Measurements from ENCODE around the gene CXCR4. TPM values are rescaled to one million over a fixed set of nuclear protein-coding genes. Genes with fewer than 3 reads are reported as not detected.

CXCR4 gene
- total and polyA plus RNA-seq, 2 experiments from 2014 or later, result 2.1 TPM

DNA sequence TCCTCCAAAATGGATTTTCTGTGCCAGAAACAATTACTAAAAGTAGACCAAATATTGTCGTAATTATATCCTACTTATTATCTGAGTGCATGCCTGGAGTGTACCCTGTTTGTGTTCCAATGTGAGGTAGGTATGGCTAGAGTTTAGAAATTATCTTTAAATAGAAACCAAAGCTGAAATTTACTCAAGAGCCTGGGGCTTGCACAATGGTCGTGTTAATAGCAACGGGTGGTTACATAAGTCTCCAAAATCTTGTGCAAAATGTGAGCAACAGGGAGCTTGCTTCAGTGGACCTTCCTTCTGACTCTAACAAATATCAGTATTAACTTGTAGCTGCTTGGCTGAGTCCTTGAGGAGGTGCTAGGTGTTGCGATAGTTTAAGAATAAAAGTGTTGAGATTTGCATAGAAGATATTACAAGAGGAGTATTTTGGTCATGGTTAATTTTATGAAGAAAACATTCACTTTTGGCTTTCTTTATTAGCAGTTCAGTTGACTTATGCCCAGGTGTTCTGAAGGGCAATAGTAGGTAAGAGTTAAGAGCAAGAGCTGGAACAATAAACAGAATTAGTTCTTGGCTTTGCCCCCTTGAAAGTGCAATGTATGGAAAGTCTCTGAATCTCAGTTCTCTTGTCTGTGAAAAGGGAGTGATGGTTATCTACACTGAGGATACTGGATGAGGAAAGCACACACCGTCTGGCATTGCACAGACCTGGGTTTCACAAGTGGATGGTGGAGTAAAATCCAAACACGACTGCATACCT, 4.6 kb downstream of the CXCR4 start:
- Mint-ChIP-seq H3K27ac (no peak overlapping the region), H3K36me3 (ENCODE audit: low read depth) (no peaks in the 10 kb centered on the region; the same call in 2 of the 3 replicates), H3K4me1 (peaks cover 8% of the 10 kb centered on the region), H3K27me3 (ENCODE audit: insufficient read depth, low read depth, poor library complexity) (peaks cover 33% of the 10 kb centered on the region), H3K4me3 (no peak overlapping the region), H3K9me3 (no peaks in the 10 kb centered on the region)
- no peaks in the 10 kb centered on the region for H3F3A ChIP-seq (replicated peaks; ENCODE audit: low read depth)
- H3K36me3 ChIP-seq (ENCODE audit: insufficient read depth), result no peaks in the 10 kb centered on the region
- TF ChIP-seq EZH2 (IDR thresholded peaks at IDR 0.05; ENCODE audit: low read depth, unreplicated experiment) (no peak), ZNF114 (CRISPR knock-in tag; IDR thresholded peaks at IDR 0.05) (no peak), JUNB (IDR thresholded peaks at IDR 0.05; ENCODE audit: unreplicated experiment) (no peak), NANOG (IDR thresholded peaks at IDR 0.05; ENCODE audit: borderline replicate concordance) (no peak), CREB1 (CRISPR knock-in tag; IDR thresholded peaks at IDR 0.05; ENCODE audit: low read depth) (no peak), ZNF331 (CRISPR knock-in tag; IDR thresholded peaks at IDR 0.05; ENCODE audit: low read depth) (no peak), EZH2phosphoT487 (IDR thresholded peaks at IDR 0.05; ENCODE audit: unreplicated experiment) (no peak)
- TF ChIP-seq, protein P1, sequence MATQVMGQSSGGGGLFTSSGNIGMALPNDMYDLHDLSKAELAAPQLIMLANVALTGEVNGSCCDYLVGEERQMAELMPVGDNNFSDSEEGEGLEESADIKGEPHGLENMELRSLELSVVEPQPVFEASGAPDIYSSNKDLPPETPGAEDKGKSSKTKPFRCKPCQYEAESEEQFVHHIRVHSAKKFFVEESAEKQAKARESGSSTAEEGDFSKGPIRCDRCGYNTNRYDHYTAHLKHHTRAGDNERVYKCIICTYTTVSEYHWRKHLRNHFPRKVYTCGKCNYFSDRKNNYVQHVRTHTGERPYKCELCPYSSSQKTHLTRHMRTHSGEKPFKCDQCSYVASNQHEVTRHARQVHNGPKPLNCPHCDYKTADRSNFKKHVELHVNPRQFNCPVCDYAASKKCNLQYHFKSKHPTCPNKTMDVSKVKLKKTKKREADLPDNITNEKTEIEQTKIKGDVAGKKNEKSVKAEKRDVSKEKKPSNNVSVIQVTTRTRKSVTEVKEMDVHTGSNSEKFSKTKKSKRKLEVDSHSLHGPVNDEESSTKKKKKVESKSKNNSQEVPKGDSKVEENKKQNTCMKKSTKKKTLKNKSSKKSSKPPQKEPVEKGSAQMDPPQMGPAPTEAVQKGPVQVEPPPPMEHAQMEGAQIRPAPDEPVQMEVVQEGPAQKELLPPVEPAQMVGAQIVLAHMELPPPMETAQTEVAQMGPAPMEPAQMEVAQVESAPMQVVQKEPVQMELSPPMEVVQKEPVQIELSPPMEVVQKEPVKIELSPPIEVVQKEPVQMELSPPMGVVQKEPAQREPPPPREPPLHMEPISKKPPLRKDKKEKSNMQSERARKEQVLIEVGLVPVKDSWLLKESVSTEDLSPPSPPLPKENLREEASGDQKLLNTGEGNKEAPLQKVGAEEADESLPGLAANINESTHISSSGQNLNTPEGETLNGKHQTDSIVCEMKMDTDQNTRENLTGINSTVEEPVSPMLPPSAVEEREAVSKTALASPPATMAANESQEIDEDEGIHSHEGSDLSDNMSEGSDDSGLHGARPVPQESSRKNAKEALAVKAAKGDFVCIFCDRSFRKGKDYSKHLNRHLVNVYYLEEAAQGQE (IDR thresholded peaks at IDR 0.05; ENCODE audit: unreplicated experiment), result no peak
- TF ChIP-seq, protein P2, sequence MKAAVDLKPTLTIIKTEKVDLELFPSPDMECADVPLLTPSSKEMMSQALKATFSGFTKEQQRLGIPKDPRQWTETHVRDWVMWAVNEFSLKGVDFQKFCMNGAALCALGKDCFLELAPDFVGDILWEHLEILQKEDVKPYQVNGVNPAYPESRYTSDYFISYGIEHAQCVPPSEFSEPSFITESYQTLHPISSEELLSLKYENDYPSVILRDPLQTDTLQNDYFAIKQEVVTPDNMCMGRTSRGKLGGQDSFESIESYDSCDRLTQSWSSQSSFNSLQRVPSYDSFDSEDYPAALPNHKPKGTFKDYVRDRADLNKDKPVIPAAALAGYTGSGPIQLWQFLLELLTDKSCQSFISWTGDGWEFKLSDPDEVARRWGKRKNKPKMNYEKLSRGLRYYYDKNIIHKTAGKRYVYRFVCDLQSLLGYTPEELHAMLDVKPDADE (IDR thresholded peaks at IDR 0.05), result no peak
- TF ChIP-seq, protein P3, sequence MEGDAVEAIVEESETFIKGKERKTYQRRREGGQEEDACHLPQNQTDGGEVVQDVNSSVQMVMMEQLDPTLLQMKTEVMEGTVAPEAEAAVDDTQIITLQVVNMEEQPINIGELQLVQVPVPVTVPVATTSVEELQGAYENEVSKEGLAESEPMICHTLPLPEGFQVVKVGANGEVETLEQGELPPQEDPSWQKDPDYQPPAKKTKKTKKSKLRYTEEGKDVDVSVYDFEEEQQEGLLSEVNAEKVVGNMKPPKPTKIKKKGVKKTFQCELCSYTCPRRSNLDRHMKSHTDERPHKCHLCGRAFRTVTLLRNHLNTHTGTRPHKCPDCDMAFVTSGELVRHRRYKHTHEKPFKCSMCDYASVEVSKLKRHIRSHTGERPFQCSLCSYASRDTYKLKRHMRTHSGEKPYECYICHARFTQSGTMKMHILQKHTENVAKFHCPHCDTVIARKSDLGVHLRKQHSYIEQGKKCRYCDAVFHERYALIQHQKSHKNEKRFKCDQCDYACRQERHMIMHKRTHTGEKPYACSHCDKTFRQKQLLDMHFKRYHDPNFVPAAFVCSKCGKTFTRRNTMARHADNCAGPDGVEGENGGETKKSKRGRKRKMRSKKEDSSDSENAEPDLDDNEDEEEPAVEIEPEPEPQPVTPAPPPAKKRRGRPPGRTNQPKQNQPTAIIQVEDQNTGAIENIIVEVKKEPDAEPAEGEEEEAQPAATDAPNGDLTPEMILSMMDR (conservative IDR thresholded peaks at IDR 0.05; ENCODE audit: low read depth in 2 of 2), result no peak
- DNase-seq (ENCODE audit: low spot score) (no peak), ATAC-seq (no peak)
- no peak overlapping the region for H3K27ac ChIP-seq (ENCODE audit: low read depth)
- H3K9me2 ChIP-seq (ENCODE audit: insufficient read depth), result peaks cover 5% of the 10 kb centered on the region; the same call in 1 of the 2 replicates
- no peaks in the 10 kb centered on the region for H4K20me1 ChIP-seq (replicated peaks; ENCODE audit: insufficient read depth)
- no peak overlapping the region for H2AFZ ChIP-seq
- peaks cover 35% of the 10 kb centered on the region for H3K27me3 ChIP-seq (ENCODE audit: insufficient read depth)
- no peak overlapping the region for H3K4me3 ChIP-seq
- H3K4me2 ChIP-seq, result no peak overlapping the region
- H3K79me2 ChIP-seq (replicated peaks; ENCODE audit: insufficient read depth), result no peaks in the 10 kb centered on the region
- H3K4me1 ChIP-seq (ENCODE audit: insufficient read depth), result peaks cover 6% of the 10 kb centered on the region
